HG03095 (cell line): Measurements from ENCODE around the gene PHACTR1.
"Not testable (repeated sequence)": the region's sequence is repeated elsewhere in the genome, so short reads cannot be mapped to it uniquely, and the experiment has no call there.

Experiments used
- ATAC-seq: cut with Tn5 transposase; IDR thresholded peaks from one replicate; pipeline ENCODE4 v1.9.1; 2021; ENCODE audit warnings: moderate library complexity; ENCODE audit not compliant: unreplicated experiment

The PHACTR1 gene

GRCh38 chr6:12716298-12716916, at the start of gene PHACTR1:
TSS of gene PHACTR1 (plus strand) at chr6:12716767.
- no peak for ATAC-seq

GRCh38 chr6:12666886-12667285, 49.7 kb upstream of the PHACTR1 start:
- no peak for ATAC-seq

DNA sequence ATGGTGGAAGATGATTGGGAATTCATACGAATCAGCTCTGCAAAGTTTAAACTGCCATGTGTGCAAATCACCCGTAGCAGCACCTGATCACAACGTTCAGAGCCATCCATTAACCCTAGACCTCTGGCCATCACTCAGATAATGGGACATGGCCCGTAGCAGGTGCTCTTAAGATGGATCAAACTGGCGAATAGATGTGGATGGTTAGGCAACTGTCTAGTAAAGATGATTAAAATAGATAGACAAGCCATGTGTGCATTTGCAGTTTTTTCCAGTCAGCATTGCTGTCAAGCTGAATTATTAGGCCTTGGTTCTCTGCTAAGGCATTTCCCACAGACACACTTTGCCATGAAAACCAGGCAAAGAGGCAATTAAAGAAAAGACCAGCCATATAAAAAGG, 40.6 kb upstream of the PHACTR1 start:
- no peak for ATAC-seq

- no peak for ATAC-seq
Measured at GRCh38 chr6:12679341-12679740, 37.2 kb upstream of the PHACTR1 start.

GRCh38 chr6:12693122-12693521, 23.4 kb upstream of the PHACTR1 start:
- no peak for ATAC-seq

DNA sequence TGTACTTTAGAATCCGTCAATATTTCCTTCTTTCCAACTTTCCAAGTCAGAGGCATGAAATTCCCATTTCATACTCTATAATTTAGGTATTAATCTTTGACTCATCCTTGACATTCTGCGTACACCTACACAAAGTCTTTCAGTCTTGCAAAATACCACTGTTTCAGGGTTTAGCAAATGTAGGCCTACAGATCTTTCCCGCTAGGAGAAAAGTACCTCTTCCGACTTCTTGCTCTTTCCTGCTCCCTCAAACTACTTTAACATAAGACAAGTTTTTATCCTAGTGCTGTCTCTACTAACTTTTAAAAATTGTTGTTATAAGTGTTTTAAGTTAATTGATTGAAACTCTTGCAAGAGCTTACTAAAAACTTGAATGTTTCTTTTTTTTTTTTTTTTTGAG, 18.3 kb upstream of the PHACTR1 start:
- no peak for ATAC-seq

DNA sequence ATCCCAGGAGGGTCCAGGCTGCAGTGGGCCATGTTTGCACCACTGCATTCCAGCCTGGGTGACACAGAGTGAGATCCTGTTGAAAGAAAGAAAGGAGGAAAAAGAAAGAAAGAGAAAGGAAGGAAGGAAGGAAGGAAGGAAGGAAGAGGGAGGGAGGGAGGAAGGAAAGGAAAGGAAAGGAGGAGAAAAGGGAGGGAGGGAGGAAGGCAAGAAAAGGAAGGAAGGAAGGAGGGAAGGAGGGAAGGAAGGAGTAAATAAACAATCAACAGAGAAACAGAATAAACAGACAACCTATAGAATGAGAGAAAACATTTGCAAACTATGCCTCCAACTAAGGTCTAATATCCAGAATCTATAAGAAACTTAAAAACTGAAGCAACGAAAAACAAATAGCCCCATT, 11.6 kb upstream of the PHACTR1 start:
- no peak for ATAC-seq

- ATAC-seq = no peak
Measured at GRCh38 chr6:12709116-12709515, 7.5 kb upstream of the PHACTR1 start.

GRCh38 chr6:12709556-12710232, 6.9 kb upstream of the PHACTR1 start:
- ATAC-seq = no peak

DNA sequence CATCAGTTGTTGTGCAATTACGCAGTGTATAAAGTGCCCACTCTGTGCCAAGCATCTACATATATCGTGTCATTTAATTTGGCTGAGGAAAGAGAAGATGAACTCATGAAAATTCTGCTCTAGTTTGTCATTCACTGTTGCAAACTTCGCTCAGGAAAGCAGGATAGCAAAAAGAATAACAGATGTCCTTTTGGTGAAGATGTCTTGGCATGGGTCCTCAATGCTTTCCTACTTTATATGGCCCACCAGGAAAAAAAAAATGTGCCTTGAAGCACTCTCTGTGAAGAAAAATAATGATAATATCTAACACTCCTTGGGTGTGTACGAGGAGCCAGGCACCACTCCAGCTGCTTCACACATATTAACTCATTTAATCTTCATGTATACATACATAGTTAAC, 5.6 kb upstream of the PHACTR1 start:
- ATAC-seq = no peak

DNA sequence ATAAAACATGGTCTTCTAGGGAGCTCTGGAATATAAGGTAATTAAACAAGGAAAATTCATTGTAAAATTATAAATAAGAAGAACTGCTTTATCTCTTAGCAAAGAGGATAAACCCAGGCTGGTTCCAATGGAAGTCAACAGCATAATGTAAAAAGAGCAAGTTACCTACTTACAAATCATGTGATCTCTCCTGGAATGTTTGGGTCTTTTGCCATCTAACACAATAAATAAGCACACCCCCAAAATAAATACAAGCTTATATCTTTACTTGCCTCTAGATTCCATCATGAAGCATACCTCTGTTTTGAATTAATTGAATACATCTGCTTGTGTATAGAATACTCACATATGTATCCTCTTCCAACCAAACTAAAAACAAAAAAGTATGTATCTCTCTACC, 2.5 kb upstream of the PHACTR1 start:
- ATAC-seq = no peak

DNA sequence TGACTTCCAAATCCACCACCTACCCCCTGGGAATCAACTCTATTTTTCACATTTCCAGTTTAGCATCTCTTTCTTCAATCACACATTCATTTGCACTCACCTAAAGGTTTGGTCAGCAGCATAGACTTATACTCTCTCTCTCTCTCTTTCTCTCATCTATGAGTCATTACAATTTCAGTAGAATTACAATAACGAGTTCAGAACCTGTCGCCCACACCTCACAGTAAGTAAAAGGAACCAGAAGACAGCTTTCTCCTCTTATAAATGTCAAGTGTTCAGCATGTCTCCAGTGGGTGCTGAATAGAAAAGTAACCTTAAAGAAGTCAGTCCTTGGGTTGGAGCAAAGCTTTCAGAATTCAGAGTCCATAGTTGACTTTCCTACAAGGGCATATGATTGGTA, 1.1 kb upstream of the PHACTR1 start:
- no peak for ATAC-seq

GRCh38 chr6:12717356-12717755, 789 bp downstream of the PHACTR1 start:
- ATAC-seq = no peak

GRCh38 chr6:12718015-12718414, 1.4 kb downstream of the PHACTR1 start:
- no peak for ATAC-seq

GRCh38 chr6:12719017-12719416, 2.5 kb downstream of the PHACTR1 start:
- ATAC-seq = no peak

DNA sequence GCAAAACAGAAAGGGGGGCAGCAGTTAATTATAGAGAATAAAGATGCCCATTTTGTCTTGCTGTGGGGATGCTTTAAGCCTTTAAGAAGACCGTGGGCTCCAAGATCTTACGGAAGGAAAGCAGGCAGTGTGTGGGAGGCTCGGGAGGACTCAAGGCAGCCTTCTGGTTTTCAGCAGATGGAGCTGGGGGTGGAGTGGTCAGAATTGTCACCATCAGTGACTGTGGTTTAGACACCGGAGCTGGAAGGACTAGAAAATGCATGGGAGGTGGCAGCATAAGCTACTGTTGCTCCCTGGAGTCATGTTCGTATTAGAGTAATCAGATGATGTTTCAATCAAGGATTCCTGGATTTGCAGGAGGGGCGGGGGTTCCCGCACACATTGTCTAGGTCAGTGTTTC, 3.7 kb downstream of the PHACTR1 start:
- ATAC-seq = no peak

GRCh38 chr6:12725263-12725662, 8.7 kb downstream of the PHACTR1 start:
- no peak for ATAC-seq

GRCh38 chr6:12729467-12729866, 12.9 kb downstream of the PHACTR1 start:
- ATAC-seq = no peak

DNA sequence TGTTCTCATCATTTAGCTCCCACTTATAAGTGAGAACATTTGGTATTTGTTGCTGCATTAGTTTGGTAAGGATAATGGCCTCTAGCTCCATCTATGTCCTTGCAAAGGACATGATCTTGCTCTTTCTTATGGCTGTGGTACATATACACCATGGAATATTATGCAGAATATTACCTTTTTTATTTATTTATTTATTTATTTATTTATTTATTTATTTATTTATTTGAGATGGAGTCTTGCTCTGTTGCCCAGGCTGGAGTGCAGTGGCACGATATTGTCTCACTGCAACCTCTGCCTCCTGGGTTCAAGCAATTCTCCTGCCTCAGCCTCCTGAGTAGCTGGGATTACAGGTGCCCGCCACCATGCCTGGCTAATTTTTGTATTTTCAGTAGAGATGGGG, 14.2 kb downstream of the PHACTR1 start:
- ATAC-seq = not testable (repeated sequence)

DNA sequence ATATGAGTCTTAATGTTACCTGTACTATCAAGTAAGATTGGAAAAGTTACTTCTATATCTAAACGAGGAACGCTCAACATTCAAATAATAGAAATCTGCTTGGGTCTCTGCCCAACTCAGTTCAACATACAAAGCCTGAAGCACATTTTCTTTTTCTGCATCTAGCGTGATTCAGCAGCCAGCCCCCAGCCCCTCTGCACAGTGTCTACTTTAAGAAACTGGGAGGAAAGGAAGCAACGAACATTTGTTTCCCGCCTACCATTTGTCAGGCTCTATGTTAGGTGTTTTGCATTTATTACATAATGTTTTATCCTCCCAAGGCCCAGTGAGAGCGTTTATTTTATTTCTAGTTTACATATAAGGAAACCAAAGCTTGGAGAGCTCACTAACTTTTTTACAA, 17.3 kb downstream of the PHACTR1 start:
- no peak for ATAC-seq

GRCh38 chr6:12735786-12736185, 19.2 kb downstream of the PHACTR1 start:
- no peak for ATAC-seq

DNA sequence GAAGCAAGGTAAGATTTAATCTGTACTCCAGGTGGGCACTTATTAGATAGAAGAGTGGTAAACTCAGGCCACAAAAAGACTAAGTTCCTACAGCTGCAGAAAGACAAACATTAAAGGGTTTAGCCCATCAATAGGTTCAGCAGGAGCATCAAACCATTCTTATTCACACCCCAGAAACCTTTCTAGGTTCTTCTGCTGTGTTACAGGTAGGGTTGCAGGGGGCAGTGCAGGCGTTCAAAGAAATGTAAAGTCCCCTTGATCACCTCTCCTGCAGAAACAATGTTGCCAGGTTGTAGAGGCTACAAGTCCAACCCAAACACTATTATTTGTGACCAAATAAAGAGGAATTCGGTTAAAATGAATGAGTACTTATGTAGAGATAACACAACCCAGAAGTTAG, 31.8 kb downstream of the PHACTR1 start:
- ATAC-seq = no peak
